Suprapubic skin (tissue), 4 donors: ENCODE results near the gene TMCC1.

Experiments
- EP300 ChIP-seq: sonication (generic); formaldehyde crosslinking; IDR thresholded peaks from one replicate; pipeline ENCODE4 v1.6.1; 2017; ENCODE audit warnings: antibody characterized with exemption
- POLR2A ChIP-seq, 2 donors: fragments of 450-650 bp; IDR thresholded peaks; one replicate each; pipeline ENCODE4 v1.6.1; 2017; ENCODE audit warnings: antibody characterized with exemption in 2 of 2, mild to moderate bottlenecking in 2 of 2, moderate library complexity in 2 of 2
- POLR2AphosphoS5 ChIP-seq, 3 donors: sonication (generic); formaldehyde crosslinking; IDR thresholded peaks; one replicate each; pipeline ENCODE4 v1.6.1; 2017; ENCODE audit warnings: antibody characterized with exemption in 3 of 3

- TF ChIP-seq POLR2A (IDR thresholded peaks at IDR 0.05): no peak
- no peak for TF ChIP-seq POLR2AphosphoS5 (IDR thresholded peaks at IDR 0.05)
- no peak for TF ChIP-seq EP300
These were observed 190.4 kb downstream of the TMCC1 start for GRCh38 chr3:129702934-129703712.
